IPS-15b (cell line): Measurements from ENCODE around the gene COL10A1.
A peak's percentile ranks its signal among the peaks of the same experiment; 100 is the strongest.

Experiments used
- H3K27me3 ChIP-seq: one replicate; pipeline ENCODE4 v1.6.1; 2013; ENCODE audit warnings: low read length; ENCODE audit not compliant: control insufficient read depth, insufficient read depth
- H3K36me3 ChIP-seq: one replicate; pipeline ENCODE4 v1.6.1; 2013; ENCODE audit warnings: low read length; ENCODE audit not compliant: control insufficient read depth, insufficient read depth
- H3K4me1 ChIP-seq: one replicate; pipeline ENCODE4 v1.6.1; 2013; ENCODE audit warnings: mild to moderate bottlenecking, low read length; ENCODE audit not compliant: control insufficient read depth, insufficient read depth
- H3K4me3 ChIP-seq: one replicate; pipeline ENCODE4 v1.5.1; 2013; ENCODE audit warnings: low read depth, low read length
- H3K9ac ChIP-seq: one replicate; pipeline ENCODE4 v1.6.1; 2013; ENCODE audit warnings: low read depth, mild to moderate bottlenecking, low read length
- H3K9me3 ChIP-seq: one replicate; pipeline ENCODE4 v1.6.1; 2013; ENCODE audit warnings: mild to moderate bottlenecking, low read length; ENCODE audit not compliant: control insufficient read depth, insufficient read depth

The COL10A1 gene

DNA sequence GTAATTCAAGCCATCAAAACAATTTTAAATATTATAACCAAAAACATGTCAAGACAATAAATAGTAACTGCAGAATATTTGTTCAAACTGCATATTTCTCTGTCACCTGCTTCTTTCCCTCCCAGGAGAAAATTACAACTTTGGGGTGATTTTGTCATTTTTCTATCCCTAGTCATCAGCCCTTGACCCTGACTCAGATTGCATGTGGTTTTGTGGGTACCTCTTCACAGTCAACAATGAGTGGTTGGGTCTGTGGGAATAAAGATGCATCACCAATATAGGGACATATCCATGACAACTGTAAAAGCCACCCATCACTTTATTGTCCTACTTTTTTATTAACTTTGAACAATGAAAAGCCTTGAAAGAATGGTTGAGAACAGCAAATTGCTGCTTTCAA lies 7.3 kb downstream of the COL10A1 start:
- Histone ChIP-seq H3K4me1 (no peaks in the 10 kb centered on the region), H3K9me3 (no peaks in the 10 kb centered on the region), H3K27me3 (no peaks in the 10 kb centered on the region), H3K9ac (no peak overlapping the region), H3K4me3 (no peak overlapping the region), H3K36me3 (no peaks in the 10 kb centered on the region)

DNA sequence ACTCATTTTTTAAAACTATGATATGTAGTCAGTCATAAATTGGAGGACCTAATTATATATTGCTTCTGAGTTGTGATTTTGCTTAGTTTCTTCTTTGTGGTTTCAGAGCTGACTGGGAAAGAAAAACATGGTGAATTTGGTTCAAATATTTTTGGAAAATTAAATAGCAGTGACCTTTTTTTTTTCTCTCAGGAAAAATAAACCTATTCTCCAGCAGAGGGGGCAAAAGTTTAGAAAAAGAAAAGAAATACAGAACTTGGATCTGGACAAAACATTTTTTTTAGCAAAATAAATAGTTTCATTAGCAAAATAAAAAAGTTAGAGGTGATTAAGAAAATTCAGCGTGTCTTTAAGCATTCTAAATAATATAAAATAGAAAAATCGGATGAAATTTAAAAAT lies 10.2 kb downstream of the COL10A1 start:
- Histone ChIP-seq H3K4me1 (no peaks in the 10 kb centered on the region), H3K36me3 (peaks cover 4% of the 10 kb centered on the region), H3K27me3 (no peaks in the 10 kb centered on the region), H3K9me3 (no peaks in the 10 kb centered on the region), H3K4me3 (no peak overlapping the region), H3K9ac (no peak overlapping the region)

DNA sequence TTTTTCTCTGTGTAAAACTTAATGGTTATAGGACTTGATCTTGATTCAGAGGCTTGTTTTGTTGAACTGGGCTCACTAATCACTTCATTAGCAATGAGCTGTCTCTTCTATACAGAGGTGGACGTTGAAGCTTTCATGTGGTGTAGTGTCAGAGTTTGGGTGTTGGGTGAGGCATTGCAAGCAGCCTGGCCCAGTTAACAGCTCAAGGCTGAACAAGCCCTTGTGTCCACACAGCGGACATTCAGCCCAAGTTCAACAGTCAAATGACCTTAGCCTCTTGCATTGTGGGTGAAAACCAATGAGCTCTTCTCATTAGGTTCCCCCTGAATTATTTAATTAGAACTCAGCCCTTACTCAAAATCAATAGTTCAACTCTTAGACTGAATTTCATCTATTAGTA lies 12.5 kb downstream of the COL10A1 start:
- Histone ChIP-seq H3K27me3 (no peaks in the 10 kb centered on the region), H3K9me3 (no peaks in the 10 kb centered on the region), H3K4me3 (no peak overlapping the region), H3K9ac (no peak overlapping the region), H3K4me1 (peaks cover 5% of the 10 kb centered on the region), H3K36me3 (peaks cover 6% of the 10 kb centered on the region)

DNA sequence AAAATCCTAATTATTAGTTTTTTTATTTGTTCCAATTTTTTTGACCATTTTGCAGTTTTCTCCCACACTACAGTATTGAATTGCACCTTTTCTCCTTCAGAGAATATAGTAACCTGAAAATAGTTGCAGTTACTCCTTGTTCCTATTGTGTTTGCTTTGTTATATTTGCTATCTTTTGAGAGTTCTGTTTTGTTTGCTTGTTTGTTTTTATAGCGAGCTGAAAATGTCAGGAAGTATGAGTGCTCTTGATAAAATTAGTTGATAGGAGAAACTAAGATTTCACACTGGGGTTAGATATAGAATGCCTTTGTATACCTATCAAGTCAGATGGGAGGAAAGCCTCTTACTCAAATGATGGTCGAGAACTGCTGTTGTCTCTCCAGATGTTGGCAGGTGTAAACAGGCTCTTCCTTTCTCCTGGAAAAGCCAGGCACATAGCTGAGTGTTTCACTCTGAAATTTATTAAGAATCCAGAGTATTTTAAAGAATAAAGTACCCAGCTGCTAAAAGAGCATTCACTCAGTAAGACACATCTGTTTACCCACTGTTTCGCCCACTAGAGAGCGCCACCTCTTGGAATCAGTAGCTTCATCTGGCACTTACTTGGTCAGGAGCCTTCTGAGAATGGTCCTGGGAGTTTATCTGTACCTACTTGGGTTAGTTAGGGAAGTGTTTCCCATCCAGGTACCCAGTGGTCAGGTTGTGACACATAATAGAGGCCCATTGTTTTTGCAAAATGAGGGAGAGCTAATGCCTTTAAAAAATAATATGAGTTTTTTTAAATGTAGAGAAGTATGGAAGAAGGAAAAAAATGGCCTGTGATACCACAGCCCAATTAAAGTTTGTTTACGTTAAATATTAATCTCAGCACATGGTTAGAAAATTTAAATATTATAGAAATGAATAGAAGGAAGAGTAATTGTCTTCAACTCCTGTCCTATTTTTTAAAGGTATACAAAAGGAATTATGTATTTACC lies 14.1 kb downstream of the COL10A1 start:
- Histone ChIP-seq H3K9me3 (no peaks in the 10 kb centered on the region), H3K36me3 (peaks cover 6% of the 10 kb centered on the region), H3K4me3 (no peak overlapping the region), H3K27me3 (no peaks in the 10 kb centered on the region), H3K9ac (no peak overlapping the region), H3K4me1 (peaks cover 8% of the 10 kb centered on the region)

DNA sequence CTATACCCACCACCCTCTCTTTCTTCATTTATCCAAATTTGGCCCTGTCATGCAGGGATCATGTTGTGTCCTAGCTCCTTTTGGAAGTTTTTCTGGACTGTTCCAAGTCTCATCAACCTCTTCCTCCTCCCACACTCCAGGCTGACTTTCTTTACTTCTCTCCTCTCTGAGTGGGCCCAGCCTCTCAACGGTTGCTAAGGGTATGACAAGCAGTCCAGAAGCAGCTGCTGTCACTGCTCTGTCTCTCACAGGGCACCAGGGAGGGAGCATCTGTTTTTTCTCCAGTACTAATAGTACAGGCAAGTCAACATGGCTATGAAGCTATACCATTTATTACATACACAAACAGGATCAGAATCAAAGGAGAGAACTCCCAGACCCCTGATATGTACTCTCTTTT lies 17.1 kb downstream of the COL10A1 start:
- H3K36me3 ChIP-seq: peaks cover 6% of the 10 kb centered on the region
- H3K4me3 ChIP-seq: no peak overlapping the region
- no peak overlapping the region for H3K9ac ChIP-seq
- no peaks in the 10 kb centered on the region for H3K9me3 ChIP-seq
- peaks cover 24% of the 10 kb centered on the region for H3K4me1 ChIP-seq
- H3K27me3 ChIP-seq: no peaks in the 10 kb centered on the region

DNA sequence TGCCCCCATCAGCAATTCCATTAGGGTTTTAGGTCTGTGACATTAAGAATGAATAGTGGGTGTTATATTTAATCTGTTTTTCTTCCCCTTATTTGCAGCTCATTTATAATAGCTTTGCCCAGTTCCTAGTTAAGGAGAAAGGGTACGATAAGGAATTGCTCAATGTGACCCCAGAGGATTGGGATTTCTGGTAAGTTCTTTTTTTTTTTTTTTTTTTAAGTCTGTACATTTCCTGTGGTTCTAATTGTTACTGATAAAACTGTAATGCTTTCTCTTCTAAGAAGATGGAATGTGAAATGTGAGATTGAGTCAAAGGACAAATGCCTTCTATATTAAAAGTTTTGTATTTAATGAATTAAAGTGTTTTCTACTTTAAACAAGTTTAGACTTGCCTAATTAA lies 19.8 kb downstream of the COL10A1 start:
- no peak overlapping the region for H3K4me3 ChIP-seq
- H3K9me3 ChIP-seq: no peaks in the 10 kb centered on the region
- no peaks in the 10 kb centered on the region for H3K27me3 ChIP-seq
- H3K36me3 ChIP-seq: peaks cover 3% of the 10 kb centered on the region
- H3K9ac ChIP-seq: no peak overlapping the region
- peaks cover 35% of the 10 kb centered on the region for H3K4me1 ChIP-seq

DNA sequence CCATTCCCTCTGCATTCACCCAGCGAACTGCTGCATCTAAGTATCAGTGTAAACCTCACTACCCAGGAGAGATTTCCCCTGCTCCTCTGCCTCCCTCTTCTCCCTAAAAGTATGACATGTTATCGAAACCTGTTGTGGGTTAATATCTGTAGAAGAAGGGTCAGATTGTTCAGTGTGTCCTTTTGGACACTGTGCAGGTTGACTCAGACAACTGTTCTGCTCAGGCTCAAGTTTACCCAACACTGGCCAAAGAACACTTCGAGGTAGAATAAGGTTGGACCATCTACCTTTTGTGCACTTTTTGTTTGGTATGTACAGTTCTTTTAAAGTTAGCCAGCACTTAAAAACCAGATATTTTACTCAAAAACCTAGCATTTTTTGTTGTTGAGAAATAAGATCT lies 20.7 kb downstream of the COL10A1 start:
- Histone ChIP-seq H3K4me1 (peaks cover 35% of the 10 kb centered on the region), H3K9ac (no peak overlapping the region), H3K27me3 (no peaks in the 10 kb centered on the region), H3K36me3 (no peaks in the 10 kb centered on the region), H3K4me3 (no peak overlapping the region), H3K9me3 (no peaks in the 10 kb centered on the region)

DNA sequence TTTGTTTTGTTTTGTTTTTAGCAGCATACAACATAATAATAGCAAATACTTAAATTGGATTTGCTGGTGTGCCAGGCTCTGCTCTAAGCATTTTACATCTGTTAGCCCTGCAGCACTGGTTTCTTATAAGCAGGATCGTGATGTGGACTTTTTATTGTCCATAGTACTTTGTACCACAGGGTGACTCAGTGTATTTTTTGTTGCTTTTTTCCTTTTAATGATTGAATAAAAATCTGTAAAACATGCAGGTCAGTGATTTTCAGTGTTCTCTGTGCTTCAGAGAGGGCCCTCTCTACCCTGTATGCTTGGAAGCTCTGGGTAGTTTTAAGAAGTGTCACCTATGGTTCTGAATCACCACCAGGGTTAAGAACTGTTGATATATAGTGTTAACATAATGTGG lies 21.3 kb downstream of the COL10A1 start:
- Histone ChIP-seq H3K4me1 (peaks cover 40% of the 10 kb centered on the region), H3K27me3 (peaks cover 4% of the 10 kb centered on the region), H3K4me3 (no peak overlapping the region), H3K9me3 (no peaks in the 10 kb centered on the region), H3K9ac (no peak overlapping the region), H3K36me3 (no peaks in the 10 kb centered on the region)

DNA sequence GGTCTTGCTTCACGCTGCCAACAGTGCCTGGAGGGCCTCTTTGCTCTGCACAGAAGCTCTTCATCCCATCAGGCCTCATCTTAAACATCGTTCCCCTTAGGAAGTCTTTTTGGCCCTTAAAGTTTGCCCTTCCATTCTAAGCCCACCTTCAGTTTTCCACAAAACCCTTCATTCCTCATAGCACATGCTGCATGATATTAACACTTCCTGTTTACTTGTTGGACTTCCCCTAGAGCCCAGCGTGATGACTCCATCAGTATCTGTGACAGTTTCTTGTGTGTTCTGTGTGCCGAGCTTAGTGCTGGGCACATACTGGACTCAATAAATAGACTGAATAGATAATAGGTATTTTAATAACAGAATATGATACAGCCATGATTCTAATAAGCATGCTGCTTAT lies 23.1 kb downstream of the COL10A1 start:
- Histone ChIP-seq H3K9ac (no peak overlapping the region), H3K9me3 (no peaks in the 10 kb centered on the region), H3K4me1 (peaks cover 35% of the 10 kb centered on the region), H3K27me3 (peaks cover 6% of the 10 kb centered on the region), H3K4me3 (no peak overlapping the region), H3K36me3 (no peaks in the 10 kb centered on the region)

DNA sequence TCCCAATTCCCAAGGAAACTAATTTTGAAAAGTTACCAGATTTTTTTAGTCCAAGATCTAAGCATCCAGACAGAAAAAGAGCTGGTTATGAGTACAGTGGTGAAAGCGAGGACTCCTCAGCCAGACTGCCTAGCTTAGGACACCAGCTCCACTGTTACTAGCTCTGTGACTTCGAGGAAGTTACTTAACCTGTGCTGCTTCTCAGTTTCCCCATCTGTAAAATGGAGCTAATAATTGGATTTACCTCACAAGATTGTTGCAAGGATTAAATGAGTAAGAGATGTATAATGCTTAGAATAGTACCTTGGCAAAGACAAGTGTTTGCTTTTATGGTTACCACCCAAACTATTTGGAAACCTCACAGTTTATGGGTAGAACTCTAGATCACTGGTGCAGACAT lies 24.1 kb downstream of the COL10A1 start:
- H3K4me1 ChIP-seq: peaks cover 32% of the 10 kb centered on the region
- H3K4me3 ChIP-seq: peak overlapping the region; percentile 86
- H3K27me3 ChIP-seq: peaks cover 6% of the 10 kb centered on the region
- H3K36me3 ChIP-seq: no peaks in the 10 kb centered on the region
- no peak overlapping the region for H3K9ac ChIP-seq
- no peaks in the 10 kb centered on the region for H3K9me3 ChIP-seq

DNA sequence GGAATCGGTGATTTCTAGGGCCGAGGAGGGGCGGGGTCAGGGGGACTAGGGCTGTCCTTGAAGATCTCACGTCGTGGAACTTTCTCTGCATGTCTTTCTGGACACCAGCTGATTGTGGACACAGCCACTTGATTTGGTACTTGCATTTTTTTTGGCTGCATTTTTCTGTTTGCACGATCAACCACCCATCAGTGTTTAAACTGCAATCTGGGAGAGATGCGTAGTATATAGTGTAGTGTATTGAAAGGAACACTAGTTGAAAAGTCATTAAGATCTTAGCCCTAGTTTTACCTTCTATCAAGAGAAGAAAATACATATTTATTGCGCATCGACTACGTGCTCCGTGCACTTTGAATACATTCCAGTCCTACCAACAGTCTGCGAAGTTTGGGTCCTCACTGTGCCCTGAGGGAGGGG lies 24.6 kb downstream of the COL10A1 start:
- H3K27me3 ChIP-seq: peaks cover 6% of the 10 kb centered on the region
- no peaks in the 10 kb centered on the region for H3K9me3 ChIP-seq
- H3K36me3 ChIP-seq: no peaks in the 10 kb centered on the region
- peak overlapping the region; percentile 86 for H3K4me3 ChIP-seq
- peak overlapping the region; percentile 27 for H3K9ac ChIP-seq
- peaks cover 32% of the 10 kb centered on the region for H3K4me1 ChIP-seq
